GM13976 (cell line): ENCODE results near the gene ZMYND15.

Experiments used
- DNase-seq: peaks from one replicate; pipeline ENCODE4 v3.0.0; 2012; ENCODE audit warnings: low spot score
- in situ Hi-C: fragments of 300-500 bp; cut with MboI; formaldehyde crosslinking; loops from one replicate; pipeline ENCODE4 v1.12.0; 2022; ENCODE audit warnings: low sequenced_read_pairs, mixed read lengths, inconsistent platforms; ENCODE audit not compliant: unreplicated experiment
- TF ChIP-seq, protein P1 (sequence below): IDR thresholded peaks from 2 replicates; pipeline ENCODE4 v1.5.1; 2012; ENCODE audit warnings: borderline replicate concordance, mild to moderate bottlenecking; ENCODE audit not compliant: insufficient read depth; ENCODE audit errors: extremely low read depth, missing control alignments, control extremely low read depth

ZMYND15 gene

DNA sequence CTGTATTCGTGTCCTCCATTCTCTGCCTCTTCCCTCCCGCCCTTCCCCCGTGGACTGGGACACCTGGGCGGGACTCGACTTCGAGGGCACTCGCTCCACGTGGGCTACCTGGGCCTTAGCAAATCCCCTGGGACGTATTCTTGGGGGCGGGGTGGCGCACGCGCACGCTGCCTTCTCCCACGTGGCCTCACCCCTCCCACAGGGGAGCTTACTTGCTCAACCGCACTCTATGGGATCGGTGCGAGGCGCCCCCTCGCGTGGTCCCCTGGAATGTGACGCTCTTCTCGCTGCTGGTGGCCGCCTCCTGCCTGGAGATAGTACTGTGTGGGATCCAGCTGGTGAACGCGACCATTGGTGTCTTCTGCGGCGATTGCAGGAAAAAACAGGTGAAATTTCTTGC, 43.0 kb downstream of the ZMYND15 start:
- peak; percentile 19 for DNase-seq
- TF ChIP-seq, protein P1, sequence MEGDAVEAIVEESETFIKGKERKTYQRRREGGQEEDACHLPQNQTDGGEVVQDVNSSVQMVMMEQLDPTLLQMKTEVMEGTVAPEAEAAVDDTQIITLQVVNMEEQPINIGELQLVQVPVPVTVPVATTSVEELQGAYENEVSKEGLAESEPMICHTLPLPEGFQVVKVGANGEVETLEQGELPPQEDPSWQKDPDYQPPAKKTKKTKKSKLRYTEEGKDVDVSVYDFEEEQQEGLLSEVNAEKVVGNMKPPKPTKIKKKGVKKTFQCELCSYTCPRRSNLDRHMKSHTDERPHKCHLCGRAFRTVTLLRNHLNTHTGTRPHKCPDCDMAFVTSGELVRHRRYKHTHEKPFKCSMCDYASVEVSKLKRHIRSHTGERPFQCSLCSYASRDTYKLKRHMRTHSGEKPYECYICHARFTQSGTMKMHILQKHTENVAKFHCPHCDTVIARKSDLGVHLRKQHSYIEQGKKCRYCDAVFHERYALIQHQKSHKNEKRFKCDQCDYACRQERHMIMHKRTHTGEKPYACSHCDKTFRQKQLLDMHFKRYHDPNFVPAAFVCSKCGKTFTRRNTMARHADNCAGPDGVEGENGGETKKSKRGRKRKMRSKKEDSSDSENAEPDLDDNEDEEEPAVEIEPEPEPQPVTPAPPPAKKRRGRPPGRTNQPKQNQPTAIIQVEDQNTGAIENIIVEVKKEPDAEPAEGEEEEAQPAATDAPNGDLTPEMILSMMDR: no peak
- in situ Hi-C loops: loop anchor here (10.0 kb wide), 1 partner anchor 102 kb away; no protein-coding TSS in a partner anchor

DNA sequence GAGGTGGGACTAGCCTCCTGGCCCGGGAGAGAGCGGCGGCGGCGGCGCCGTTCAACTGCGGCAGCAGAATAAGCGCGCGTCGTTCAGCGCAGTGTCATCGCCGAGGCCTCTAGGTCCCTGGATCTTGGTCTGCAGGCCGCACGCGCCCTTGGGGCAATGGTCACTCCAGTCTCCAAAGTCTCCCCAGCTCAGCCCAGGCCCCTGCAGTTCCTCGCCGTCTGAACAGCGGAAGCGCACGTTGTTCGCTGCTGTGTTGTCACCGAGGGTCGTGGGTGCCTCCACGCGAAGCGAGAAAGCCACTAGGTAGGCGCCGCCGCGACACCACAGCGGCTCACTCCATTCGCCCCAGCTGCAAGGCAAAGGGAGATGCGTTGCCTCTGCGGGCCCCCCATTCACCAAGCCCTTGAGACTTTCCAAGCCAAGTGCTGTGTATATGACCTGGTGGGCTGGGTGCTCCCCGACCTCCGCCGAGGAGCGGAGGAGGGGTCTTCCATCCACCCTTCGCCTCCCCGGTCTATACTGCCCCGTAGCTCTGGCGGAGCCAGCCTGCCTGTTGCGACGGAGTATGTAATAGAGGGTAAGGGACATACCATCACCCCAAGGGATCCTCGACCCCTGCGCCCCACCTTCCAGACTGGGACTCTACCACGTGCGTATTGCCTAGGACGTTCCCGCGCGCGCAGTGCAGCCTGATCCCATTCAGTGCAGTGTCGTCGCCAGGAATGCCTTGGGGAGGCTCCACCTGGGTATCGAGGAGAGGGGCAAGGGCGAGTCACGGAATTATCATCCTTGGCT, 45.9 kb downstream of the ZMYND15 start:
- in situ Hi-C loops: loop anchor here (10.0 kb wide), 1 partner anchor 99 kb away; no protein-coding TSS in a partner anchor
- peak; percentile 28 for DNase-seq

DNA sequence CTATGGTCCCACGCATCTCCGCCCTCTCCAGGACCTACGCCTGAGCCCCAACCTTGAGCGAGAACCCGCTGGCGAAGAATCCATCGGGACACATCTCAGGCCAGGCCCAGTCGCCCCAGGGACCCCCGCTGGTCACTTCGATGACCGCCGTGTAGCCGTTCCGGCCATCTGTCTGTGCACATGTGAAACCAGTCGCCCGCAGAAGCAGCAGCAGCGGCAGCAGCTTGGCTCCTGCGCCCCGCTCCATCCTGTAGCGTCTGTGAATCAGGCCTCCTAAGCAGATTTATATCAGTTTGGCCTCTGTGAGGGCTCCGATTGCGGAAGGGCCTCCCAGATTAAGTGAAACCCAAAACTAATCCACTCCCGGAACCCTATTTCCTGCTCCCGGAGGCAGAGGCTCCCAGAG, 46.5 kb downstream of the ZMYND15 start, which contains the start of gene VMO1:
Gene VMO1, minus strand, starts transcription at position 259 of the 406 bp plus-strand sequence. Its CDS starts 12 bp downstream, at position 247.
- in situ Hi-C loops: loop anchor here (10.0 kb wide), 1 partner anchor 99 kb away; no protein-coding TSS in a partner anchor
- peak; percentile 24 for DNase-seq
- TF ChIP-seq, protein P1: no peak

More for the DNA sequence above, 45.9 kb downstream of the ZMYND15 start:
- TF ChIP-seq, protein P1: no peak

DNA sequence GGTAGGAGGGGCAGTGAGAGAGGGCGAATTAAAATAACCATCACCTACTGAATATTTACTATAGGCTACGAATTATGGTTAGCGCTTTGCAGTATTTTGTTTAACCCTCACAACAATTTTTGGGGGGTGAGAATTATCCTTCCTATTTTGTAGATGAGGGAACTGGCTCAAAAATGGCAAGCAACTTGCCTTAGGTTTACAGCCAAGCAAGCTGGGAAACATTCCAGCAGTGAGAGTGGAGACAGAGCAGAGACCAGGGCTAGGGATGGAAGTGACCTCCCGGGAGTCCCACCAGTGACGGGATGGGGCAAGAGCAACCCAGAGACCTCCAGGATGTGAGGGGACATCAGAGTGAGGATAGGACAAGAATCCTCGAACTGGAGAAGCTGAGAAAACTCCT, 46.9 kb downstream of the ZMYND15 start:
- peak; percentile 26 for DNase-seq
- TF ChIP-seq, protein P1: no peak
- in situ Hi-C loops: loop anchor here (10.0 kb wide), 1 partner anchor 98 kb away; no protein-coding TSS in a partner anchor

DNA sequence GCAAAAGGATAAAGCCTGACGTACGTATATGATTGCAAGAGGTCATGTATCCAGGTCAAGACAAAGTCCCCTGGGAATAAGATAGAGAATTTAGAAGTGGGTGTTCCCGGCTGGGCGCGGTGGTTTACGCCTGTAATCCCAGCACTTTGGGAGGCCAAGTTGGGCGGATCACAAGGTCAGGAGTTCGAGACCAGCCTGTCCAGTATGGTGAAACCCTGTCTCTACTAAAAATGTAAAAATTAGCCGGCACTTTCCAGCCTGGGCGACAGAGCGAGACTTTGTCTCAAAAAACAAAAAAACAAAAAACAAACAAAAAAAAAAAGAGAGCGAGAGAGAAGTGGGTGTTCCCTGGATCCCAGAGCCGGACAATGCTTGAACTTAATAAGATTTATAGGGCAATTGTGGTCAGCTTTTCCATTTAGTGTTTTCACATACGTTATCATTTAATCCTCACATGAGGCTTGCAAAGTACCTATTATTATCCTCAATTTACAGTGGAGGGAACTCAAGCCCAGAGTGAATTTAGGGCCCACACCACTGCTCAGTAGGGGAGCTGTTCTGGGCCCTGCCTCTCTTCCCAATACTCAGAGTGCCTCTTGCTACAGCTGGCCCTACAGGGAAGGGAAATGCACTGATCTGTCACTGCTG, 48.6 kb downstream of the ZMYND15 start:
- DNase-seq: no peak
- in situ Hi-C loops: loop anchor here (10.0 kb wide), 1 partner anchor 97 kb away; no protein-coding TSS in a partner anchor

DNA sequence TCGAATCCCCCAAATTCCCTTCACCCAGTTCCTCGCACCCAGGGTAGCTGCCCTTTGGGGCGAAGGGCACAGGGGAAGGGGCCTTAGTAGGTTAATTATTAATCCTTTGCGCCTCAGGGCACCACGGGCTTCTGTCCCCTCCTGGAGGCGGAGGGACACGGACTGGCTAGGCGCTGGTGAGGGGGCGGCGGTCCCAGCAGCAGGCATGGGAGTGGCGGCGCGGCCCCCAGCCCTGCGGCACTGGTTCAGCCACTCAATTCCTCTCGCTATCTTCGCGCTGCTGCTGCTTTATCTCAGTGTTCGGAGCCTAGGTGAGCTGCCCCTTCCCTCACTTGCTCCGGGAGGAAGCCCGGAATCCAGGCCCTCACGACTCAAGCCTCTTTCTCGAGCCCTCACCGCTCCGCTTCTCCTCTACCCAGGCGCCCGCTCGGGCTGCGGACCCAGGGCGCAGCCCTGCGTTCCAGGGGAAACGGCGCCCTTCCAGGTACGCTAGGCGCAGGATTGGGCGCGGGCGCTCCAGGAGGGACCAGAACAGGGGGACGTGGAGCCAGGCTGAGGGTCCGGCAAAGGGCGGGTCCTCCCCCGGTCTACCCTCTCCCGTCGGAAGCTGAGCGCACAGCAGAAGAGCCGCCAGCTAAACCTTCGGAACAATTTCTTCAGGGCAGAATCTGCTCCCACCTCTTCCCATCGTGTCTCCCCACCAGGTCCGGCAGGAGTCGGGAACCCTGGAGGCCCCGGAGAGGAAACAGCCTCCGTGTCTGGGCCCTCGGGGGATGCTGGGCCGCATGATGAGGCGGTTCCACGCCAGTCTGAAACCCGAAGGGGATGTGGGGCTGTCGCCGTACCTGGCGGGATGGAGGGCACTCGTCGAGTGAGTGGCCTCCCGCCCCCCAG, 49.4 kb downstream of the ZMYND15 start, which contains the start of gene GLTPD2:
Gene GLTPD2, plus strand, starts transcription at position 158 of the 894 bp plus-strand sequence. Its CDS starts 48 bp downstream, at position 206.
- in situ Hi-C loops: loop anchor here (10.0 kb wide), 1 partner anchor 96 kb away; no protein-coding TSS in a partner anchor
- peak; percentile 35 for DNase-seq
- TF ChIP-seq, protein P1: no peak

More for the DNA sequence above, 48.6 kb downstream of the ZMYND15 start:
- TF ChIP-seq, protein P1: no peak
